HG03442 (cell line): ENCODE results near the gene ABCF2.
A peak's percentile ranks its signal among the peaks of the same experiment; 100 is the strongest.

Experiments used
- ATAC-seq: cut with Tn5 transposase; IDR thresholded peaks from one replicate; pipeline ENCODE4 v1.9.1; 2021; ENCODE audit warnings: mild to moderate bottlenecking, moderate library complexity; ENCODE audit not compliant: unreplicated experiment

The ABCF2 gene

GRCh38 chr7:151226875-151227782 is at the start of gene ABCF2:
TSS of gene ABCF2 (minus strand) at chr7:151227205. CDS start at chr7:151226458, 747 bp downstream.
- peak; percentile 99 for ATAC-seq

- no peak for ATAC-seq
These were observed 49.0 kb upstream of the ABCF2 start for GRCh38 chr7:151275813-151276577.

- ATAC-seq = no peak
These were observed 48.2 kb upstream of the ABCF2 start for GRCh38 chr7:151274936-151275812.

- ATAC-seq = no peak
These were observed 47.4 kb upstream of the ABCF2 start for GRCh38 chr7:151274396-151274795.

- ATAC-seq = no peak
These were observed 46.8 kb upstream of the ABCF2 start for GRCh38 chr7:151273651-151274390.

- ATAC-seq = no peak
These were observed 45.9 kb upstream of the ABCF2 start for GRCh38 chr7:151272877-151273276.

GRCh38 chr7:151272405-151272804 is 45.4 kb upstream of the ABCF2 start:
- no peak for ATAC-seq

GRCh38 chr7:151271699-151272355 is 44.8 kb upstream of the ABCF2 start:
- ATAC-seq = no peak

GRCh38 chr7:151269511-151269910 is 42.5 kb upstream of the ABCF2 start:
- no peak for ATAC-seq

GRCh38 chr7:151265351-151265931 is 38.4 kb upstream of the ABCF2 start:
- ATAC-seq = no peak

GRCh38 chr7:151264615-151265014 is 37.6 kb upstream of the ABCF2 start:
- ATAC-seq = no peak

- no peak for ATAC-seq
These were observed 34.5 kb upstream of the ABCF2 start for GRCh38 chr7:151261529-151261928.

- no peak for ATAC-seq
These were observed 33.9 kb upstream of the ABCF2 start for GRCh38 chr7:151260883-151261282.

- ATAC-seq = no peak
These were observed 33.5 kb upstream of the ABCF2 start for GRCh38 chr7:151260471-151260870.

- ATAC-seq = no peak
These were observed 31.0 kb upstream of the ABCF2 start for GRCh38 chr7:151257990-151258389.

GRCh38 chr7:151256410-151257045 is 29.5 kb upstream of the ABCF2 start:
- no peak for ATAC-seq

GRCh38 chr7:151255390-151255789 is 28.4 kb upstream of the ABCF2 start:
- ATAC-seq = no peak

- no peak for ATAC-seq
These were observed 27.8 kb upstream of the ABCF2 start for GRCh38 chr7:151254851-151255250.

GRCh38 chr7:151254316-151254715 is 27.3 kb upstream of the ABCF2 start:
- ATAC-seq = no peak
